Activated CD4-positive, alpha-beta T cell treated with anti-CD3 and anti-CD28 coated beads, Interleukin-2, amount 10 ng/mL, durations not matched to agents 24 days and 14 days (primary cell): Measurements from ENCODE around the gene ZDHHC19. TPM values are rescaled to one million over a fixed set of nuclear protein-coding genes. Genes with fewer than 3 reads are reported as not detected.
"Not testable (repeated sequence)": the region's sequence is repeated elsewhere in the genome, so short reads cannot be mapped to it uniquely, and the experiment has no call there.

Experiments
- DNase-seq: peaks from one replicate; pipeline ENCODE4 v3.0.0; 2022
- H3K27ac Mint-ChIP-seq: one replicate; pipeline ENCODE4 v1.8.0; 2022; ENCODE audit warnings: mild to moderate bottlenecking, mixed read lengths
- H3K27me3 Mint-ChIP-seq: one replicate; pipeline ENCODE4 v1.8.0; 2022; ENCODE audit warnings: mixed read lengths
- H3K36me3 Mint-ChIP-seq: one replicate; pipeline ENCODE4 v1.8.0; 2022; ENCODE audit warnings: low read depth, mild to moderate bottlenecking, mixed read lengths
- H3K4me1 Mint-ChIP-seq: one replicate; pipeline ENCODE4 v1.8.0; 2021; ENCODE audit warnings: mixed read lengths
- H3K4me3 Mint-ChIP-seq: one replicate; pipeline ENCODE4 v1.8.0; 2022; ENCODE audit warnings: mild to moderate bottlenecking, moderate library complexity, mixed read lengths
- H3K9me3 Mint-ChIP-seq: one replicate; pipeline ENCODE4 v1.8.0; 2021; ENCODE audit warnings: mixed read lengths
- intact Hi-C: fragments of 100-400 bp; cut with micrococcal nuclease; formaldehyde crosslinking; loops from one replicate; pipeline ENCODE4 v1.15.1; 2023
- total RNA-seq: library from RNA; stranded (reverse); gene quantifications from 2 replicates; pipeline ENCODE4 v1.2.3, GENCODE V29; 2022

ZDHHC19 gene
- total RNA-seq, 1 donor from 2014 or later, result not detected

DNA sequence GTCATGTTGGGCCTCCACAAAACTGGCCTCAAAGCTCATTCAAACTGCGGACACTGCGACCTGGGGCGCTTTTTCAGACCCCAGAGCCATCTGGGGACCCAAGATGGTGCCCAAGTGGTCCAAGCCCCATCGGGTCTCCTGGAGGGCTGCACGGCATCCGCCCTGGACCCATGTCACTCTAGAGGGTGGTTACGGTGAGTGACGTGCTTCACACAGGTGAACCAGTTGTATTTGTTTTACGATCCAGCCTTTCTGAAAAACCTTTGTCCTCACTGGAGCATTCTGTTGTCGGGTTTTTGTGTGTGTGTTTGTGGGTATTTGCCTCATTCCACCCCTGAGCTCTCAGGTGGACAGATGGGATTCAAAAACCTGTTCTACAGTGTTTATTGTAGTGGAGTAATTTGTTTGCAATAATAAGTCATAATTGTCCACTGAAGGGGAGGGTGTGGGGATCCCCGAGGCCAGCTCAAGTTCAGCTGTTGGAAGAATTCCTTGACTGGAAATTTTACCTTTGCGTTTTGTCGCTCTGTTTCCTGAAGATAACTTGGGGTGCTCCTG, 7.0 kb upstream of the ZDHHC19 start:
- Mint-ChIP-seq H3K27me3 (no peaks in the 10 kb centered on the region), H3K27ac (no peak overlapping the region), H3K4me1 (peaks cover 13% of the 10 kb centered on the region), H3K36me3 (no peaks in the 10 kb centered on the region), H3K9me3 (no peaks in the 10 kb centered on the region), H3K4me3 (no peak overlapping the region)
- intact Hi-C loops, result no loop called here
- no peak for DNase-seq

DNA sequence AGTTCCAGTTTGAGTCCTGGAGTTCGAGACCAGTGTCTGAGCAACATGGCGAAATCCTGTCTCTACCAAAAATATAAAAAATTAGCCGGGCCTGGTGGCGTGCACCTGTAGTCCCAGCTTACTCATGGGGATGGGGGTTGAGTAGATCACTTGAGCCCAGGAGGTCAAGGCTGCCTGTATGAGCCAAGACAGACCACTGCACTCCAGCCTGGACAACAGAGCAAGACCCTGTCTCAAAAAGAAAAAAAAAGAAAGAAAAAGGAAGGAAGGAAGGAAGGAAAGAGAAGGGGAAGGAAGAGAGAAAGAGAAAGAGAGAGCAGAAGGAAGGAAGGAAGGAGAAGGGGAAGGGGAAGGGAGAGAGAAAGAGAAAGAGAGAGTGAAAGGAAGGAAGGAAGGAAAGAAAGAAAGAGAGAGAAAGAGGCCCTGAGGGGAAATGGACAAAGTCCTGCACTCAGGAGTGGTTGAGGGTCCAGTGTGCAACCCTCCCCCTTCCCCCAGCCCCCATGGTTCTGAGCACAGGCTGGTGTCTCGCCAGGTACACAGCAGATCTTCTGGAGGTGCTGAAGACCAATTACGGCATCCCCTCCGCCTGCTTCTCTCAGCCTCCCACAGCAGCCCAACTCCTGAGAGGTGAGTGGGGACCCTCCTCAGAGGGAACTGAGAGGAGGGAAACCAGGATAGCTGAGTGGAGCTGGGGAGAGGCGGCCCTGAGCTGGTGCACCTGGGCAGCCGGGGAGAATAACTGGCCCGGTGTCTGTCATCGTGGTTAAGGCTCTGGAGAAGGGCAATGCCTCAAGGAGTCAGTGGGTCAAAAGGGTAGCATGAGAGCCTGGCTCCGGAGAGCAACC, 6.3 kb upstream of the ZDHHC19 start:
- intact Hi-C loops, result no loop called here
- no peaks in the 10 kb centered on the region for H3K27me3 Mint-ChIP-seq
- peak overlapping the region; percentile 53 for H3K4me3 Mint-ChIP-seq
- H3K4me1 Mint-ChIP-seq, result peaks cover 13% of the 10 kb centered on the region
- peak overlapping the region; percentile 79 for H3K27ac Mint-ChIP-seq
- no peak for DNase-seq
- no peaks in the 10 kb centered on the region for H3K36me3 Mint-ChIP-seq
- no peaks in the 10 kb centered on the region for H3K9me3 Mint-ChIP-seq

DNA sequence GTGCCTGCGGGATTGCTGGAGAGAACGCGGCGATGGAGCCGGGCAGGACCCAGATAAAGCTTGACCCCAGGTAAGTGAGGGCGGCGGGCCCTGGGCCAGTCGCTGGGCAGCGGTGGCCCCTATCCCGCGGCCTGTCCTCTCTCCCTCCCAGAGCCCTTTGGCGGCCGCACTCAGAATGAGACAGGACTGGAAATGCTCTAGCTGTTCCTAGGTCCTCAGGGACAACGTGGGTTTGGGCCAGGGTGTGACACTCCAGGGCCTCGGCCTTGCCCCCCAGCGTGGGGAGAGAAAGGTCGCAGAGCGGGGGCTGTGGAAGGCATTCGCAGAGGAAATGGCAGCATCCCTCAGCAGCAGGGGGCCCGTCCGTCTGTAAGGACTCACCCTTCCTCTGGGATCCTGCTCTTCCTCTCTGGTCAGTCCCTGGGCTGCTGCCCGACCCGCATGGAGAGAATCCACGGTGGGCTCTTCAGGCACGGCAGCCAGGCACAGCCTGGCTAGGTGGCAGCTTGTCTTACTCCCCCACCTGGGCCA, 5.5 kb upstream of the ZDHHC19 start:
- no peaks in the 10 kb centered on the region for H3K9me3 Mint-ChIP-seq

DNA sequence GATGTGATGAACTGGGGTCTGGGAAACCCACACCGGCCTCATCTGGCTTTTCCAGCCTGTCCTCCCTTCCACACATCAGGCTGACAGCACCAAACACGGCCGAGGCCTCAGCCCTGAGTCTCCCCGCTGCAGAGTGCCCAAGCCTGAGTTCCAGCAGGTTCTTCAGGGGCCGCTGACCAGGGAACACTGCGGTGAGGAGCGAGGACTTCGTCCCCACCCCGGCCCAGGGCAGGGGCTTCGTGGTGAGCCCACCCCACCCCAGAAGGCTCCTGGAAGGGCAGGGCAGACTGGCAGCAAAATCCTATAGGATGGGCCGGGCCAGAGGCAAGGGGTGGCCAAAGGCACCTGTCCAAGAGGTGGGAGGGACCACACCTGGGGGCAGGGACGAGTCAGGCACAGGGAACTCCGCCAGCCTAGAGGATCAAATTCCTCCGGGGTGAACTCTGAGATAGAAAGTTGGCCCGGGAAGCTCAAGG, 4.9 kb upstream of the ZDHHC19 start, which contains the start of gene SLC51A:
TSS of gene SLC51A (plus strand) at position 446 of the 476 bp plus-strand sequence. CDS start 179 bp downstream, outside the sequence.
- DNase-seq, result no peak
- H3K4me1 Mint-ChIP-seq, result peaks cover 13% of the 10 kb centered on the region
- no peaks in the 10 kb centered on the region for H3K27me3 Mint-ChIP-seq
- H3K36me3 Mint-ChIP-seq, result no peaks in the 10 kb centered on the region
- no peaks in the 10 kb centered on the region for H3K9me3 Mint-ChIP-seq
- peak within 1 kb of the TSS; percentile 53 for H3K4me3 Mint-ChIP-seq
- intact Hi-C loops, result no loop called here
- peak within 1 kb of the TSS; percentile 79 for H3K27ac Mint-ChIP-seq

More for the DNA sequence above, 5.5 kb upstream of the ZDHHC19 start:
- no peak overlapping the region for H3K4me3 Mint-ChIP-seq
- no peaks in the 10 kb centered on the region for H3K36me3 Mint-ChIP-seq
- H3K27ac Mint-ChIP-seq, result no peak overlapping the region
- intact Hi-C loops, result no loop called here
- H3K4me1 Mint-ChIP-seq, result peaks cover 13% of the 10 kb centered on the region
- DNase-seq, result no peak
- H3K27me3 Mint-ChIP-seq, result no peaks in the 10 kb centered on the region

DNA sequence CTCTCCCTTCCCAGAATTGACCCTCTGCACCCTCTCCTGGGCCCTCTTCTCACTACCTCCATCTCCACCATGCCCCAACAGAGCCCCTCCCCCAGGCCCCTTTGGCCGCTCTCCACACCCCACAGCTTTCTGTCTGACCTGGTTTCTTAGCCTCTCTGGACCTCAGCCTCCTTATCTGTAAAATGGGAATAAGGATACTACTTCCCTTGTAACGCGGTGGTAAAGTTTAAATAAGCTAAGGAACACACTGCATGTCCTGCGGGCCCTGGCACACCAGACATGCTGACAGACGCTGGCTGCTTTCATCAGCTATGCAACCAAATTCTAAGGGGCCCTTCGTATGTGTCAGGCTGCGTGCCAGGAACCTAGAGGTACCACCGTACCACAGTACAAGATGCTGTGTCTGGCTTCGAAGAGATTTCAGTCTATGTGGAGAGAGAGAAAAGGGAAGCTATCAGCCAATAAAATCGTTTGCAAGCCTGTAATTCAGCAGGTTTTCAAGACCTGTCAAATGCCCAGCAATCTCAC, 4.4 kb upstream of the ZDHHC19 start:
- Mint-ChIP-seq H3K27ac (no peak overlapping the region), H3K4me1 (peaks cover 13% of the 10 kb centered on the region), H3K4me3 (no peak overlapping the region), H3K27me3 (no peaks in the 10 kb centered on the region), H3K36me3 (no peaks in the 10 kb centered on the region), H3K9me3 (no peaks in the 10 kb centered on the region)
- intact Hi-C loops, result no loop called here
- DNase-seq, result no peak

DNA sequence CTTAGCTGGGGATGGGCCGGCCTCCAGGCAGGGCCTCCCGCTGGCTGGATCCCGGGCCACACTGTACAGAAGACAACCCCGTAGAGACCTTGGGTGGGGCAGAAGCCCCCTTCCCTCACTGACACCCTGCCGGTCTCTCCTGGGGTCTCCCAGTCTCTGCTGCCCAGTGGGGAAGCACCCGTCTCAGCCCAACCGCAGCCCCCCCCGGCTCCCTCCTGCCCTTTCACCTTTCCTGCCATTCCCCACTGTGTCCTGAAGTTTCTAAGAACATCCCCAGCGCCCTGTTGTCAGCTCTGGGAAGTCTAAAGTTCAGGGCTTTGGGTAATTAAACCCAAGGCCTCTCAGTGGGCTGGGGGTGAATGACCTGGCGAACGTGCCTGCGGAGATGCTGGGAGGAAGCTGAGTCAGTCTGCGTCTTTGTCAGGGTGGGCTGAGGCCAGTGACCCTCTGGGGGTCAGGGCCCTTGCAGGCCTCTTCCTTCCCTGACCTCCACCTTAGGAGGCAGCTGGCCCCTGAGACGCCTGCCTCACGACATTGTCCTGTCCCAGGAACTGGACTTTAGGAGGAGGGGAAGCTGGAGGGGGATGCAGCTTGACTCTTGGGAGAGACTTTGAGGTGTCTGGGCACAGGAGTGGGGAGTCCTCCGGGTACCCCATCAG, 3.7 kb upstream of the ZDHHC19 start:
- DNase-seq, result no peak
- Mint-ChIP-seq H3K36me3 (no peaks in the 10 kb centered on the region), H3K9me3 (no peaks in the 10 kb centered on the region), H3K4me1 (peaks cover 13% of the 10 kb centered on the region), H3K4me3 (no peak overlapping the region), H3K27ac (no peak overlapping the region), H3K27me3 (no peaks in the 10 kb centered on the region)
- intact Hi-C loops, result no loop called here

DNA sequence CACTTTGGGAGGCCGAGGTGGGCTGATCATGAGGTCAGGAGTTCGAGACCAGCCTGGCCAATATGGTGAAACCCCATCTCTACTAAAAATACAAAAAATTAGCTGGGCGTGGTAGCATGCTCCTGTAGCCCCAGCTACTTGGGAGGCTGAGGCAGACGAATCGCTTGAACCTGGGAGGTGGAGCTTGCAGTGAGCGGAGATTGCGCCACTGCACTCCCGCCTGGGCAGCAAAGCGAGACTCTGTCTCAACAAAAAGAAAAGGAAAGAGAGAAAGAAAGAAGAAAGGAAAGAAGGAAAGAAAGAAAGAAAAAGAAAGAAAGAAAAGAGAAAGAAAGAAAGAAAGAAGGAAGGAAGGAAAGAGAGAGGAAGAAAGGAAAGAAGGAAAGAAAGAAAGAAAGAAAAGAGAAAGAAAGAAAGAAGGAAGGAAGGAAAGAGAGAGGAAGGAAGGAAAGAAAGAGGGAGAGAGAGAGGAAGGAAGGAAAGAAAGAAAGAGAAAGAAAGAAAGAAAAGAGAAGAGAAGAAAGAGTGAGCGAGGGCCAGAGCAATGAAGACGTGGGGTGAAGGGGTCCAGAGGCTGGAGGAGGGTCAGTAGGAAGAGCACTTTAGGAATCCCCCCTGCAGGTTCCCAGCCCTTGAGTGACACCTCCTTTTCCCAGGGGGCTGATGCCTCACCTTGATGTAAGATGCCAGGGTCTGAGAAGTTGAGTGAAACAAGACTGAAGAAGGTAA, 1.1 kb downstream of the ZDHHC19 start:
- H3K27ac Mint-ChIP-seq, H3K36me3 Mint-ChIP-seq, H3K9me3 Mint-ChIP-seq, DNase-seq, H3K4me3 Mint-ChIP-seq: not testable (repeated sequence)
- intact Hi-C loops, result loop anchor here (5.0 kb wide), 1 partner anchor 292 kb away; the partner anchor contains the start of gene RNF168
- Mint-ChIP-seq H3K4me1 (peaks cover 11% of the 10 kb centered on the region), H3K27me3 (peaks cover 11% of the 10 kb centered on the region)

DNA sequence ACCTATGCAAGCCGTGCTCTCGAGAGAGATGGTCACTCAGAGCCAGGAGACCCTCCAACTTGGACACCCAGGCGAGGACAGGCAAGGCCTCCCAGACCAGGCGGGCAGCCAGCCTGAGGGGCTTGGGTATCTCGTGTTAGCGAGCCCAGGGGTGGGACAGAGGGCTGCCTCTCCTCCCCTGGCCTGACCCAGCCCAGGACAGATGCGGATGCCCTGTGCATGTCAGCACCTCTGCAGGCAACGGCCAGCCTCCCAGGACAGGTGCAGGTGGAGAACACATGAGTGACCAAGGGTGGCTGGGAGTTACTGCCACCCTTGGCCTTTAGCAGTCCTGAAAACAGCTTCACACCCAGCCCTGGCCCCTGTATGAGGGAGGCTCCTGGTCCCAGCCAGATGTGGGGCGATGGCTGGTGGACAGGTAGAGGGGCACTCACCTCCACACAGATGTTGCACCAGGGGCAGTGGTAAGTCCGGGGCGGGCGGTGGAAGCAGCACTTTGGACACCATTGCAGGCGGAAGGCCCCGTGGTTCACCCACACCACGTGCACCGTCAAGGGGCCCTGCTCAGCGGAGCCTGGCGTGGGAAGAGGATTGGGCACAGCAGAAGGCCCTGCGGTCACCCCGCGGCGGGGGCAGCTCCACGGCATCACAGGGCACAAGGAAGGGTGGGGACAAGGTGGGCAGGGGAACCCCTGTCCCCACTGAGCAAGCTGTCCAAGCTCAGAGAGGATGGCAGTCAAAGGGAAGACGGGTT, 2.1 kb downstream of the ZDHHC19 start:
- H3K27ac Mint-ChIP-seq, result no peak overlapping the region
- peak overlapping the region; percentile 82 for H3K4me3 Mint-ChIP-seq
- no peaks in the 10 kb centered on the region for H3K36me3 Mint-ChIP-seq
- no peaks in the 10 kb centered on the region for H3K9me3 Mint-ChIP-seq
- peaks cover 12% of the 10 kb centered on the region for H3K4me1 Mint-ChIP-seq
- DNase-seq, result no peak
- H3K27me3 Mint-ChIP-seq, result peaks cover 18% of the 10 kb centered on the region
- intact Hi-C loops, result loop anchor here (1.0 to 5.0 kb wide), 2 partner anchors 10 to 293 kb away; partner anchors contain the start of gene RNF168

DNA sequence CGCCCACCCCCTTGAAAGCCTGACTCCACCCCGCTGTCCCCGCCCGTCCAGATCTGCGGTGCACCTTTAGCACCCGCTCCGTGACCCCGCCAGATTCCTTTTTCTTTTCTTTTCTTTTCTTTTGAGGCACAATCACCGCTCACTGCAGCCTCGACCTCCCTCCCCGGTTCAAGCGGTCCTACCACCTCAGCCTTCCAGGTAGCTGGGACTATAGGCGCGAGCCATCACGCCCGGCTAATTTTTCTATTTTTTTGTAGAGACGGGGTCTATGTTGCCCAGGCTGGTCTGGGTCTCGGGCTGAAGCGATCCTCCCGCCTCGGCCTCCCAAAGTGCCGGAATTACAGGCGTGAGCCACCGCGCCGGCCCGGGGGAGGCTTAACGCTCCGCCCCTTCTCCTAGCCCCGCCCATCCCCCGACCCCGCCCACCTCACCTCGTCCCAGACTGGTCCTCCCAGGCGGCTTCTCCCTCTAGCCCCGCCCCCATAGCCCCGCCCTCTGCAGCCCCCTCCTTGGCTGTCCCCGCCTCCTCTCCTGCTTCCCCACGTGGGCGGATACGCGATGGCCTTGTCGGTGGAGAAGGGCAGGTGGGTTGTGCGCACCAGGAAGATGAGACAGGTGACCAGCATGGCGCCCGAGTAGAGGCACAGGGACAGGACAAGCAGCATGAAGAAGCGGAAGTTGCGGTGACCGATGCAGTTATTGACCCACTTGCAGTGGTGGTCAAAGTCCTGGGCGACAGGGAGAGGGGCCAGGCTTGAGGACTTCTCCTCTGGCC, 3.2 kb downstream of the ZDHHC19 start:
- no peaks in the 10 kb centered on the region for H3K36me3 Mint-ChIP-seq
- peak overlapping the region; percentile 18 for H3K27ac Mint-ChIP-seq
- peak overlapping the region; percentile 82 for H3K4me3 Mint-ChIP-seq
- peaks cover 16% of the 10 kb centered on the region for H3K4me1 Mint-ChIP-seq
- intact Hi-C loops, result loop anchor here (1.0 to 5.0 kb wide), 2 partner anchors 11 to 294 kb away; partner anchors contain the start of gene RNF168
- peak; percentile 85 for DNase-seq
- H3K9me3 Mint-ChIP-seq, result no peaks in the 10 kb centered on the region
- peaks cover 28% of the 10 kb centered on the region for H3K27me3 Mint-ChIP-seq

DNA sequence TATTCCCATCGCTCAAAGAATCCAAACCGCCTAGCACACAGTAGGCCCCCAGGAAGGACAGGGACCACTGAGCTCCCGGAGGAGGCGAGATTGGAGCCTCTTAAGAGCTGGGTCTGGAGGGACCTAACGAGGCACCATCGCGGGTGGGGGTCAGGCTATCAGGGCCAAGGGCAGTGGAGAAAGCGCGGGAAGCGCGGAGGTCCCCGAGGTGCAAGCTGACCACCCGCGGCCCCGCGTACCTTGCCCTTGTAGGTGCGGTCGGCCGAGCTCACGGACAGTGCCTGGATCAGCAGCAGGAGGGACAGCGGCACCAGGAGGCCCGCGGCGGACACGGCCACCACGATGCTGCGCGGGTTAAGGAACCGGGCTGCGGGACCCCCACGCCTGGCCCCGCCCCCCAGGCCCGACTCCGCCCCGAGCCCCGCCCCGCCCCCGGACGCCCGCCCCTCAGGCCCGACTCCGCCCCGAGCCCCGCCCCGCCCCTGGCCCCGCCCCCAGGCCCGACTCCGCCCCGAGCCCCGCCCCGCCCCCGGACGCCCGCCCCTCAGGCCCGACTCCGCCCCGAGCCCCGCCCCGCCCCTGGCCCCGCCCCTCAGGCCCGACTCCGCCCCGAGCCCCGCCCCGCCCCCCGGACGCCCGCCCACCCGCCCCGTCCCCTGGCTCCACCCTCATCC, 3.9 kb downstream of the ZDHHC19 start:
- Mint-ChIP-seq H3K4me1 (peaks cover 16% of the 10 kb centered on the region), H3K9me3 (no peaks in the 10 kb centered on the region), H3K36me3 (no peaks in the 10 kb centered on the region), H3K27me3 (peaks cover 30% of the 10 kb centered on the region), H3K27ac (peak overlapping the region; percentile 20), H3K4me3 (peak overlapping the region; percentile 82)
- DNase-seq, result peak; percentile 76
- intact Hi-C loops, result loop anchor here (5.0 kb wide), 1 partner anchor 295 kb away; the partner anchor contains the start of gene RNF168

DNA sequence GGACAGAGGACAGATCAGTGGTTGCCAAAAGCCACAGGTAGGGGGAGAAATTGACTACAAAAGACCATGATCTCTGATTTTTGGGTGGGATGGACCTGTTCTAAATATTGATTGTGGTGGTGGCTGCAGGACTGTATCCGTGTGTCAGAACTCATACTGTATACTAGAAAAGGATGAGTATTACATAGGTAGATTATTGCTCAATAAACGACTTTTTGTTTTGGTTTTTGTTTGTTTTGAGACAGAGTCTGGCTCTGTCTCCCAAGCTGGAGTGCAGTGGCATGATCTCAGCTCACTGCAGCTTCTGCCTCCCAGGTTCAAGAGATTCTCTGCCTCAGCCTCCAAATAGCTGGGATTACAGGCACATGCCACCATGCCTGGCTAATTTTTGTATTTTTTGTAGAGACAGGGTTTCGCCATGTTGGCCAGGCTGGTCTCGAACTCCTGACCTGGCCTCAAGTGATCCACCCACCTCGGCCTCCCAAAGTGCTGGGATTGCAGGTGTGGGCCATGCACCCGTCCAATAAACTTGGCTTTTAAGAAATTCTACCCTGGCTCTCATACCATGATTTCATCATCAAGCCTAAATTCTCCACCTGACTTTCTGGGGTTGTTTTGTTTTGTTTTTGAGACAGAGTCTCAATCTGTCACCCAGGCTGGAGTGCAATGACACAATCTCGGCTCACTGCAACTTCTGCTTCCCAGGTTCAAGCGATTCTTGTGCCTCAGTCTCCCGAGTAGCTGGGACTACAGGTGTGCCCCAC, 5.6 kb downstream of the ZDHHC19 start:
- not testable (repeated sequence) for H3K9me3 Mint-ChIP-seq, H3K36me3 Mint-ChIP-seq, H3K27ac Mint-ChIP-seq, DNase-seq, H3K4me3 Mint-ChIP-seq
- intact Hi-C loops, result loop anchor here (5.0 kb wide), 1 partner anchor 297 kb away; the partner anchor contains the start of gene RNF168
- Mint-ChIP-seq H3K4me1 (peaks cover 16% of the 10 kb centered on the region), H3K27me3 (peaks cover 30% of the 10 kb centered on the region)
